ENCODE data around the gene GBX1.

The GBX1 gene

DNA sequence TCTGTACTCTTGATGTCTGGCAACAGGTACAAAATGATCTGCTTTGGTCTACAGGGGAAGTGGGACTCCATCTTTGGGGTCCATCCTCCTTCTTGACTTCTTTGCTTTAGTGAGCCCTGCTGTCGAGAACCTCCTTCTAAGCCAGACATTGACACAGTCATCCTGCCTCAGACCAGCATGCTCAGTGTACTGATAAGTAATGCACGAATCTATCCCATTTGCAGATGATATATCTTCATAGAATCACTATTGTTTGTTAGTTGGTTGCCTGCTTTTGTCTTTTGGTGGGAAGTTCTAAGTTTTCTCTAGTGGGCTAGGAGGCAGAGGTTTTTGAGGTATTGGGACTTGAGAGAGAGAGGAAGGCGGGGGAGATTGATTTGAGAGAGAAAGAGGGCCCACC lies 33.9 kb upstream of the GBX1 start:
- Histone ChIP-seq H2AFZ (ENCODE audit: low read length) (no peak overlapping the region), H3F3A (ENCODE audit: low read depth) (no peaks in the 10 kb centered on the region), H3K4me1 (ENCODE audit: insufficient read depth, low read length, poor library complexity, severe bottlenecking) (peaks cover 12% of the 10 kb centered on the region), H3K9me3 (ENCODE audit: insufficient read depth, low read depth, low read length) (no peaks in the 10 kb centered on the region), H3K4me2 (ENCODE audit: low read depth, low read length, poor library complexity, severe bottlenecking) (no peak overlapping the region), H3K9ac (ENCODE audit: low read depth, low read length, poor library complexity, severe bottlenecking) (no peak overlapping the region), H3K27me3 (ENCODE audit: insufficient read depth, low read length, poor library complexity, severe bottlenecking) (no peaks in the 10 kb centered on the region), H3K36me3 (ENCODE audit: insufficient read depth, low read length) (no peaks in the 10 kb centered on the region), H3K79me2 (ENCODE audit: insufficient read depth, low read length) (no peaks in the 10 kb centered on the region), H4K20me1 (ENCODE audit: insufficient read depth, low read length, poor library complexity, severe bottlenecking) (no peaks in the 10 kb centered on the region), H3K9me2 (replicated peaks; ENCODE audit: low read depth, low read length) (no peaks in the 10 kb centered on the region), H3K4me3 (ENCODE audit: low read length, poor library complexity, severe bottlenecking) (no peak overlapping the region)
- TF ChIP-seq, protein P1, sequence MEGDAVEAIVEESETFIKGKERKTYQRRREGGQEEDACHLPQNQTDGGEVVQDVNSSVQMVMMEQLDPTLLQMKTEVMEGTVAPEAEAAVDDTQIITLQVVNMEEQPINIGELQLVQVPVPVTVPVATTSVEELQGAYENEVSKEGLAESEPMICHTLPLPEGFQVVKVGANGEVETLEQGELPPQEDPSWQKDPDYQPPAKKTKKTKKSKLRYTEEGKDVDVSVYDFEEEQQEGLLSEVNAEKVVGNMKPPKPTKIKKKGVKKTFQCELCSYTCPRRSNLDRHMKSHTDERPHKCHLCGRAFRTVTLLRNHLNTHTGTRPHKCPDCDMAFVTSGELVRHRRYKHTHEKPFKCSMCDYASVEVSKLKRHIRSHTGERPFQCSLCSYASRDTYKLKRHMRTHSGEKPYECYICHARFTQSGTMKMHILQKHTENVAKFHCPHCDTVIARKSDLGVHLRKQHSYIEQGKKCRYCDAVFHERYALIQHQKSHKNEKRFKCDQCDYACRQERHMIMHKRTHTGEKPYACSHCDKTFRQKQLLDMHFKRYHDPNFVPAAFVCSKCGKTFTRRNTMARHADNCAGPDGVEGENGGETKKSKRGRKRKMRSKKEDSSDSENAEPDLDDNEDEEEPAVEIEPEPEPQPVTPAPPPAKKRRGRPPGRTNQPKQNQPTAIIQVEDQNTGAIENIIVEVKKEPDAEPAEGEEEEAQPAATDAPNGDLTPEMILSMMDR (conservative IDR thresholded peaks at IDR 0.05; ENCODE audit: low read length) = no peak
- no peak for TF ChIP-seq EZH2phosphoT487 (IDR thresholded peaks at IDR 0.05; ENCODE audit: borderline replicate concordance)

DNA sequence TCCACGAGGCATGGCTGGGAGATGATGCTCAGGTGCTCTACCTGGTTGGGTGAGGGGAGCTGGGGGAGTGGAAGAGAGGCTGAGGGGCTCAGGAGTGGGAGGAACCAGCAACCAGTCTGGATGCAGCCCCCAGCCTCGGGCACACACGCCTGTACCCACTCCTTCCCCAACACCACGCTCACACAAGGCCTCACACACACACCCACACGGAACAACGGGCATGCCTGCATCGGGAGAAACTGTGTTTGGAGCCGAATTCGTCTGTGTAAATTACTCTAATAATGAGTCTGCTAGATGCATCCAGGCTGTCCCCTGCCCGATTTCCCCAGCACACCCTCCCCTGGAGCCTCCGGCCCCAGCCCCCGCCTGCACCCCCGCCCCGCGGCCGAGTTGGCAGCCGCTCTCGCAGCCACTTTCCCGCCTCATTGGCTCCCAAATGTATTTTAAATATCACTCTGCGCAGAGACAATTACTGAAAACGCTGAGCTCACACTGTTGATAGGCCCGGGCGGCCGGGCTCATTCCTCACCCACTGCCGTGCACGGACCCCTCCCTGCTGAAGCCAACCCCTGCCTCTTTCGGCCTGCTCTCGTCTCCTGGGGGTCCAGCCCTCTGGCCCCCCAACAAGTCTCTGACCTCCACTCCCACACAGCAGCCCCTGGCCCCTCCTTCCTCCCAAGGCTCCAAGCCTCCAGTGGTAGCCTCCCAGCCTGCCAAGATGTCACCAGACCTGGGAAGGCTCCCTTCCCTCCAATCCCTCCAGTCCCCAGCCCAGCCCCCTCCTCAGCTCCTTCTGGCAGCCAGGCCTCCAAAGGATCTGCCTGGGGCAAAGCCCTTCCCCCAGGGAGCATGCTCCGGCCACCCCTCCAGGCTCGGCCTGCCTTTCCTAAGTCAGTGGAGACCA lies 31.7 kb upstream of the GBX1 start:
- Histone ChIP-seq H4K20me1 (ENCODE audit: insufficient read depth, low read length, poor library complexity, severe bottlenecking) (no peaks in the 10 kb centered on the region), H3K36me3 (ENCODE audit: insufficient read depth, low read length) (no peaks in the 10 kb centered on the region), H2AFZ (ENCODE audit: low read length) (no peak overlapping the region), H3K4me2 (ENCODE audit: low read depth, low read length, poor library complexity, severe bottlenecking) (no peak overlapping the region), H3F3A (ENCODE audit: low read depth) (no peaks in the 10 kb centered on the region), H3K79me2 (ENCODE audit: insufficient read depth, low read length) (no peaks in the 10 kb centered on the region), H3K9me2 (replicated peaks; ENCODE audit: low read depth, low read length) (no peaks in the 10 kb centered on the region), H3K27me3 (ENCODE audit: insufficient read depth, low read length, poor library complexity, severe bottlenecking) (no peaks in the 10 kb centered on the region), H3K9ac (ENCODE audit: low read depth, low read length, poor library complexity, severe bottlenecking) (no peak overlapping the region), H3K9me3 (ENCODE audit: insufficient read depth, low read depth, low read length) (no peaks in the 10 kb centered on the region), H3K4me3 (ENCODE audit: low read length, poor library complexity, severe bottlenecking) (no peak overlapping the region), H3K4me1 (ENCODE audit: insufficient read depth, low read length, poor library complexity, severe bottlenecking) (peaks cover 1% of the 10 kb centered on the region)
- TF ChIP-seq, protein P1 (conservative IDR thresholded peaks at IDR 0.05; ENCODE audit: low read length) = no peak
- no peak for TF ChIP-seq EZH2phosphoT487 (IDR thresholded peaks at IDR 0.05; ENCODE audit: borderline replicate concordance)

DNA sequence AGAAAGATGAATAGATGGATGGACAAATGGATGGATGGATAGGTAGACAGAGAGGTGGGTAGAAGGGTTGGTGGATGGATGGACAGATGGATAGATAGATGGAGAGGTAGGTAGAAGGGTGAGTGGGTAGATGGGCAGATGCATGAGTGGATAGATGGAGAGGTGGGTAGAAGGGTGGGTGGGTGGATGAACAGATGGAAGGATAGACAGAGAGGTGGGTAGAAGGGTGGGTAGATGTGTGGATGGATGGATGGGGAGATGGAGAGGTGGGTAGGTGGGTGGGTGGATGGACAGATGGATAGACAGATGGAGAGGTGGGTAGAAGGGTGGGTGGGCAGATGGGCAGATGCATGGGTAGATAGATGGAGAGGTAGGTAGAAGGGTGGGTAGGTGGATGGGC lies 30.4 kb upstream of the GBX1 start:
- H3K36me3 ChIP-seq (ENCODE audit: insufficient read depth, low read length) = no peaks in the 10 kb centered on the region
- H3F3A ChIP-seq (ENCODE audit: low read depth) = no peaks in the 10 kb centered on the region
- no peaks in the 10 kb centered on the region for H3K27me3 ChIP-seq (ENCODE audit: insufficient read depth, low read length, poor library complexity, severe bottlenecking)
- no peak overlapping the region for H3K9ac ChIP-seq (ENCODE audit: low read depth, low read length, poor library complexity, severe bottlenecking)
- H3K9me2 ChIP-seq (replicated peaks; ENCODE audit: low read depth, low read length) = no peaks in the 10 kb centered on the region
- TF ChIP-seq EZH2phosphoT487 (IDR thresholded peaks at IDR 0.05; ENCODE audit: borderline replicate concordance) = no peak
- TF ChIP-seq, protein P1 (conservative IDR thresholded peaks at IDR 0.05; ENCODE audit: low read length) = no peak
- no peaks in the 10 kb centered on the region for H4K20me1 ChIP-seq (ENCODE audit: insufficient read depth, low read length, poor library complexity, severe bottlenecking)
- H2AFZ ChIP-seq (ENCODE audit: low read length) = no peak overlapping the region
- H3K9me3 ChIP-seq (ENCODE audit: insufficient read depth, low read depth, low read length) = no peaks in the 10 kb centered on the region
- H3K4me1 ChIP-seq (ENCODE audit: insufficient read depth, low read length, poor library complexity, severe bottlenecking) = peaks cover 5% of the 10 kb centered on the region
- H3K79me2 ChIP-seq (ENCODE audit: insufficient read depth, low read length) = no peaks in the 10 kb centered on the region
- H3K4me3 ChIP-seq (ENCODE audit: low read length, poor library complexity, severe bottlenecking) = no peak overlapping the region
- H3K4me2 ChIP-seq (ENCODE audit: low read depth, low read length, poor library complexity, severe bottlenecking) = no peak overlapping the region

Data from Loucy (cell line).